Testis (tissue), 3 donors: ENCODE results near the gene PAM16. TPM values are rescaled to one million over a fixed set of nuclear protein-coding genes. Genes with fewer than 3 reads are reported as not detected.

Experiments used
- DNase-seq: peaks from one replicate; pipeline ENCODE4 v3.0.0-alpha.2; 2019
- H3K27ac ChIP-seq, 2 donors: fragments of 200-600 bp; sonication (generic); one replicate each; pipeline ENCODE4 v1.5.1; 2019
- H3K27me3 ChIP-seq: fragments of 200-600 bp; sonication (generic); one replicate; pipeline ENCODE4 v1.5.1; 2019
- H3K36me3 ChIP-seq: fragments of 200-600 bp; sonication (generic); one replicate; pipeline ENCODE4 v1.5.1; 2017; ENCODE audit warnings: low read depth; ENCODE audit errors: missing control alignments
- H3K4me1 ChIP-seq: fragments of 200-600 bp; sonication (generic); one replicate; pipeline ENCODE4 v1.5.1; 2019
- H3K4me3 ChIP-seq, 2 donors: fragments of 200-600 bp; sonication (generic); one replicate each; pipeline ENCODE4 v1.5.1; 2017 to 2019
- H3K9me3 ChIP-seq: fragments of 200-600 bp; sonication (generic); one replicate; pipeline ENCODE4 v1.5.1; 2017
- POLR2A ChIP-seq: fragments of 450-650 bp; IDR thresholded peaks from one replicate; pipeline ENCODE4 v1.6.1; 2017; ENCODE audit warnings: antibody characterized with exemption, mild to moderate bottlenecking, moderate library complexity
- WGBS, 2 donors: methylation state at CpG; one replicate each; pipeline ENCODE4 v1.1.5; 2018; 5-methylcytosine and 5-hydroxymethylcytosine counted together
- intact Hi-C: fragments of 100-400 bp; cut with DNase I; formaldehyde crosslinking; loops from one replicate; pipeline ENCODE4 v1.15.1; 2023; ENCODE audit warnings: low total_unique reads
- polyA plus RNA-seq: library from polyadenylated mRNA; stranded (reverse); fragments of 350-450 nt; fragmentation: Illumina TruSeq; extraction: RNeasy Lipid Tissue Mini Kit (QIAGEN cat#74804); gene quantifications from one replicate; pipeline ENCODE4 v1.2.3, GENCODE V29; 2014; ENCODE audit warnings: low read depth, low replicate concordance; ENCODE audit not compliant: insufficient read depth
- total RNA-seq, 2 donors: library from RNA; depleted of rRNA; stranded (reverse); fragments of >200 nt; gene quantifications; one replicate each; pipeline ENCODE4 v1.2.3, GENCODE V29; 2016
- TF ChIP-seq, protein P1 (sequence below), 3 experiments: fragments of 450-650 bp in 2 of 3; fragments of 200-600 bp in 1 of 3; sonication (generic) in 1 of 3; IDR thresholded peaks; one replicate each; pipeline ENCODE4 v1.5.1; 2016 to 2019; ENCODE audit warnings: antibody characterized with exemption in 3 of 3, mild to moderate bottlenecking in 2 of 3, moderate library complexity in 1 of 3

PAM16 gene
- total and polyA plus RNA-seq, 3 donors from 2014 or later: 61.8 to 148 (median 126) TPM

DNA sequence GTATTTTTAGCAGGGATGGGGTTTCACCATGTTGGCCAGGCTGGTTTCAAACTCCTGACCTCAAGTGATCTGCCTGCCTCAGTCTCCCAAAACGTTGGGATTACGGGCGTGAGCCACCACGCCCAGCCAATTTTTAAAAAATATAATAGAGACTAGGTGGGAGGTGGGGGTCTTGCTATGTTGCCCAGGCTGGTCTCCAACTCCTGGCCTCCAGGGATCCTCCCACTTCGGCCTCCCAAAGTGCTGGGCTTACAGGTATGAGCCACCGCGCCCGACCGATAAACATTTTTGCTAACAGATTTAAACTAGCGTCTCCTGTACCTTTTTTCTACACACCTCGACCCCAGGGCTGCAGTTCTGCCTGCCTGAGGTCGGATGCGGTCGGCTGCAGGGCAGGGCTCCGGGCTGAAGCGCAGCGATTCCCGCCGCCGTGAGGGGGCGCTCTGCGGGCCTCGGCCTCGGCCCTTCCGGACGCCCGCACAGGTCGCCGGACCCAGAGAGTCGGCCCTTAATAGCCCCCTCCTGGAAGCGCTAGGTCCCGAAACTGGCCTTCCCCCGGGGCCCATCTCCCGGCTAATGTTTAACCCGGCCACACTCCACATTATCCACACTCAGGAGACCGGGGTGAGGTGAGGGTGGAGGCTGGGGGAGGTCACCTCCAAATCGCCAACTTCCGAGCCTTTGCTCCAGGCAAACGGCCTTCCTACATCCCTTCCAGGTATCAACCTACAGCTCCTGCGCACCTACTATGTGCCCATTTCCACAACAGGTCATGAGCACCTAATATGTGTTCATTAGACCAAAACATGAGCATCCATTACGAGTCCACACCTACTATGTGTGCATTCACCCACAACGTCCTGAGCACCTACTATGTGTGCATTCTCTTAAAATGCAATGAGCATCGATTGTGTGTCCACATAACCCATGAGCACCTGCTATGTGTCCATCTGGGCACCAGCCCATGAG is 37.3 kb downstream of the PAM16 start:
- WGBS, 2 donors: 15 to 16% methylated on average over 41 to 43 of the region's 43 CpGs
- Histone ChIP-seq H3K27ac (no peak overlapping the region), H3K4me3 (peak overlapping the region in 1 of 2 donors; percentile 29), H3K27me3 (no peaks in the 10 kb centered on the region), H3K36me3 (no peaks in the 10 kb centered on the region), H3K9me3 (no peaks in the 10 kb centered on the region), H3K4me1 (peaks cover 21% of the 10 kb centered on the region)
- intact Hi-C loops: no loop called here
- no peak for DNase-seq
- TF ChIP-seq, protein P1, sequence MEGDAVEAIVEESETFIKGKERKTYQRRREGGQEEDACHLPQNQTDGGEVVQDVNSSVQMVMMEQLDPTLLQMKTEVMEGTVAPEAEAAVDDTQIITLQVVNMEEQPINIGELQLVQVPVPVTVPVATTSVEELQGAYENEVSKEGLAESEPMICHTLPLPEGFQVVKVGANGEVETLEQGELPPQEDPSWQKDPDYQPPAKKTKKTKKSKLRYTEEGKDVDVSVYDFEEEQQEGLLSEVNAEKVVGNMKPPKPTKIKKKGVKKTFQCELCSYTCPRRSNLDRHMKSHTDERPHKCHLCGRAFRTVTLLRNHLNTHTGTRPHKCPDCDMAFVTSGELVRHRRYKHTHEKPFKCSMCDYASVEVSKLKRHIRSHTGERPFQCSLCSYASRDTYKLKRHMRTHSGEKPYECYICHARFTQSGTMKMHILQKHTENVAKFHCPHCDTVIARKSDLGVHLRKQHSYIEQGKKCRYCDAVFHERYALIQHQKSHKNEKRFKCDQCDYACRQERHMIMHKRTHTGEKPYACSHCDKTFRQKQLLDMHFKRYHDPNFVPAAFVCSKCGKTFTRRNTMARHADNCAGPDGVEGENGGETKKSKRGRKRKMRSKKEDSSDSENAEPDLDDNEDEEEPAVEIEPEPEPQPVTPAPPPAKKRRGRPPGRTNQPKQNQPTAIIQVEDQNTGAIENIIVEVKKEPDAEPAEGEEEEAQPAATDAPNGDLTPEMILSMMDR (IDR thresholded peaks at IDR 0.05): peak; percentile 6 to 68 (median 55)
- no peak for TF ChIP-seq POLR2A

DNA sequence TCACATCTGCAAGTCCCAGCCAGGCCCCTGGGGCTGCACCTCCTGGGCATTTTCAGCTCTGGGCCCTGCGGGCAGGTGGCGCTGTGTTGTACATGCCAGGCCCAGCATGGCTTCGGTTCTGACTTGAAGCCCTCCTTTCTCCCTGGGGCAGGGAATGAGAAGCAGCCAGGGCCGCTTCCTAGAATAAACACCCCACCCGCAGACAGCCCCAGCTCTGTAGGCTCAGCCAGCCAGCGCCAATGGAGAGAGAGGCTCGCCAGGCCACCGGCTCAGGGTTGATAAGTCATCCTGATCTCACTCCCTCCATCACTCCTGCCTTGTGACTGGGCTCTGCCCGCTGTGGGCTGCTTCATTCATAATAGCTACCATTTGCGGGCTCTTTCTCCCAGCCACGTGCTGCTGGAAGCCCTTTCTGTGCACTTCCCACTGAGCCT is 41.3 kb downstream of the PAM16 start:
- intact Hi-C loops: no loop called here
- no peak for TF ChIP-seq POLR2A
- TF ChIP-seq, protein P1 (IDR thresholded peaks at IDR 0.05): no peak
- Histone ChIP-seq H3K27me3 (no peaks in the 10 kb centered on the region), H3K9me3 (no peaks in the 10 kb centered on the region), H3K36me3 (no peaks in the 10 kb centered on the region), H3K4me1 (peaks cover 6% of the 10 kb centered on the region), H3K4me3 (no peak overlapping the region), H3K27ac (no peak overlapping the region)
- WGBS, 2 donors: 69 to 83% methylated on average over 8 to 11 of the region's 11 CpGs
- DNase-seq: peak; percentile 58

DNA sequence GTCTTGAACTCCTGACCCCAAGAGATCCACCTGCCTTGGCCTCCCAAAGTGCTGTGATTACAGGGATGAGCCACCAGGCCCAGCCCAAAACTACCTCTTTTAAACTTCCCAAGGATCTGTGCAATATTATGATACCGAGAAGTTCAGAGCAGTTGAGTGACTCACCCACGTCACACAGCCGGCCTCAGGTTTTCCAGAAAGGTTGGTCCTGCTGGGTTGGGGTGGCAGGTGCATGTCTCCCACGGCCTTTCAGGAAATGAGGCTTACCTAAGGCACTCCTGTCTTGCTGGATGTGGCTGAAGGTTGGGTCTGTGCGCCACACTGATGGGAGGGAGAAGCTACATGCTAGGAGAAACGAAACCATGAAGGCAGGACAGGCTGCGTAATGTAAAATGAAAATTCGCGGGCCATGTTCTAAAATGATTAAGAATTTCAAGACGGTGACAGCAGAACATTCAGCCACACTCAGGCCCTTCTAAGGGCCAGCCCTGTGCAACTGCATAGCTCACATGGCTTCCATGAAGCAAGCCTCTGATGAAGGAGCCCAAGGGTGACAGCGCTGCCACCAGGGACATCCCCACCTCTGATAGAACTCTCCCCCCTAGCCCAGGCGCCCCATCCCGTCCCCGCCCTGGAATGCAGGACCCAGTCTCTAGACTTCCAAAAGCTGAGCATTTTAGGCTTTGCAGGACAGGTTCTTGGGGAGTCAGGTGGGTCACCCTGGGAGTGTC is 41.9 kb downstream of the PAM16 start:
- Histone ChIP-seq H3K36me3 (no peaks in the 10 kb centered on the region), H3K4me1 (peaks cover 6% of the 10 kb centered on the region), H3K27me3 (no peaks in the 10 kb centered on the region), H3K9me3 (no peaks in the 10 kb centered on the region), H3K4me3 (no peak overlapping the region), H3K27ac (no peak overlapping the region)
- DNase-seq: no peak
- intact Hi-C loops: no loop called here
- WGBS, 2 donors: 89 to 90% methylated on average over 10 to 14 of the region's 14 CpGs
- TF ChIP-seq, protein P1 (IDR thresholded peaks at IDR 0.05): no peak
- TF ChIP-seq POLR2A: no peak

DNA sequence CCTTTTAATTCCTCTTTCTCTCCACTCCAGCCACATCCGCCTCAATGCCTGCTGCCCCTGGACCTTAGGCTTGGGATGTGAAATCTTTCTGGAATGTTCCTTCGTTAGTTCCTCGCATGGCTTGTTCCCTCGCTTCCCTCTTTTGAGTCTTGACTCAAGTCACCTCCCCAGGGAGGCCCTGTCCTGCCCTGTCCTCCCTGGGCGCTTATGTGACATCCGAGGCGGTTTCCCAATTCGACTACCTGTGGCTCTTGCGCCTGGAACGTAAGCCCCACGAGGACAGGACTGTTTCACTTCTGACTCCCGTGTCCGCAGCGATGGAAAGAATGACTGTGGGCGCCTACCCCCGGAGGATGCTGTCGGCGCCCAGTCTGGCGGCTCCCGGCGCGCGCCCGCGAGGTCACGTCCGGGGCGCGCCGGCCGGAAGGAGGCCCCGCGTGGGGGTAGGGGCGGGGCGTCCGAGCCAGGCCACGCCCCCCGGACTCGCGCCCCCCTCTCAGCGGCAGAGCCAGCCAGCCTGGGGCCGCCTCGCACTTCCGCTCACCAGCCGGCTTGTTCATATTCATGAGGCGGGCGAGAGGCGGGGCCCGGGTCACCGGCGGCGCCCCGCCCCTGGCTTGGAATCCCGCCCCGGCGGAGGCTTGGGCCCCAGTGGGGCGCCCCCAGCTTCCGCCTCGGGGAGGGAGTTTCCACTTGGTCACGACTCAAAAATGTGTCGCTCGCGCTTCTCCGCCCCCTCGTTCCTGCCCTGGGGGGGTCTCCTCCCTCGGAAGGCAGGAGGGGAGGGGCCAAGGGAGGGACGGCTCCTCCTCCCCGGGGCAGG is 43.7 kb downstream of the PAM16 start:
- peak; percentile 96 for DNase-seq
- TF ChIP-seq, protein P1 (IDR thresholded peaks at IDR 0.05): no peak
- no peak for TF ChIP-seq POLR2A
- WGBS, 2 donors: 3 to 10% methylated on average over 34 to 66 of the region's 68 CpGs
- peak overlapping the region; percentile 56 to 59 for H3K4me3 ChIP-seq
- H3K4me1 ChIP-seq: peaks cover 6% of the 10 kb centered on the region
- H3K27me3 ChIP-seq: no peaks in the 10 kb centered on the region
- H3K36me3 ChIP-seq: no peaks in the 10 kb centered on the region
- H3K9me3 ChIP-seq: no peaks in the 10 kb centered on the region
- intact Hi-C loops: no loop called here
- peak overlapping the region in 1 of 2 donors; percentile 82 for H3K27ac ChIP-seq
